Stomach (tissue), 9 donors: ENCODE results near the gene RIMS4. TPM values are rescaled to one million over a fixed set of nuclear protein-coding genes. Genes with fewer than 3 reads are reported as not detected.
A peak's percentile ranks its signal among the peaks of the same experiment; 100 is the strongest.

Source experiments
- DNase-seq, 2 donors: peaks; one replicate each; pipeline versions ENCODE4 v3.0.0 to v3.0.0-alpha.2; 2013 to 2019
- H3K27ac ChIP-seq, 5 donors: fragments of 200-600 bp in 4 of 5; sonication (generic) in 4 of 5; one replicate each; pipeline ENCODE4 v1.5.1; 2013 to 2019; ENCODE audit warnings: mild to moderate bottlenecking in 1 of 5, moderate library complexity in 1 of 5
- H3K27me3 ChIP-seq, 3 donors: fragments of 200-600 bp; sonication (generic); one replicate each; pipeline ENCODE4 v1.5.1; 2017 to 2019; ENCODE audit warnings: mixed run types in 1 of 3
- H3K36me3 ChIP-seq, 4 donors: fragments of 200-600 bp; sonication (generic); 1 replicate in 3 of 4; 2 replicates in 1 of 4; pipeline ENCODE4 v1.5.1; 2016 to 2019
- H3K4me1 ChIP-seq, 4 donors: fragments of 200-600 bp; sonication (generic); one replicate each; pipeline ENCODE4 v1.5.1; 2016 to 2019
- H3K4me3 ChIP-seq, 4 donors: fragments of 200-600 bp; sonication (generic) in 3 of 4; one replicate each; pipeline ENCODE4 v1.5.1; 2016 to 2019; ENCODE audit warnings: mild to moderate bottlenecking in 1 of 4
- H3K9me3 ChIP-seq, 4 donors: fragments of 200-600 bp; sonication (generic); one replicate each; pipeline ENCODE4 v1.5.1; 2016 to 2019
- EP300 ChIP-seq: sonication (generic); formaldehyde crosslinking; IDR thresholded peaks from one replicate; pipeline ENCODE4 v1.6.1; 2017; ENCODE audit warnings: antibody characterized with exemption
- POLR2A ChIP-seq, 4 donors: fragments of 450-650 bp; IDR thresholded peaks; one replicate each; pipeline ENCODE4 v1.6.1; 2016; ENCODE audit warnings: antibody characterized with exemption in 4 of 4, control low read depth in 2 of 4, mild to moderate bottlenecking in 1 of 4, moderate library complexity in 1 of 4
- POLR2AphosphoS5 ChIP-seq, 3 donors: sonication (generic); formaldehyde crosslinking; IDR thresholded peaks; one replicate each; pipeline ENCODE4 v1.6.1; 2016; ENCODE audit warnings: antibody characterized with exemption in 3 of 3
- WGBS, 5 donors: extraction: QIAGEN DNeasy Blood & Tissue Kit in 3 of 5; methylation state at CpG; one replicate each; pipeline versions ENCODE4 v1.1.5 to v1.1.7; 2013 to 2018; 5-methylcytosine and 5-hydroxymethylcytosine counted together
- intact Hi-C: fragments of 100-400 bp; cut with DNase I; formaldehyde crosslinking; loops from one replicate; pipeline ENCODE4 v1.15.1; 2023; ENCODE audit warnings: low total_unique reads
- polyA plus RNA-seq, 3 donors: library from polyadenylated mRNA; stranded (reverse); fragments of 200-250 nt; gene quantifications; one replicate each; pipeline ENCODE4 v1.2.3, GENCODE V29; 2013
- total RNA-seq, 5 donors: library from RNA; depleted of rRNA; stranded (reverse); fragments of >200 nt; gene quantifications; one replicate each; pipeline versions ENCODE4 v1.1.0 to v1.2.3, GENCODE V29; 2014 to 2016
- TF ChIP-seq, protein P1 (sequence below), 7 experiments: fragments of 450-650 bp in 4 of 7; fragments of 200-600 bp in 3 of 7; sonication (generic) in 3 of 7; IDR thresholded peaks; one replicate each; pipeline ENCODE4 v1.5.1; 2016 to 2019; ENCODE audit warnings: antibody characterized with exemption in 7 of 7, control low read depth in 2 of 7, mild to moderate bottlenecking in 1 of 7
- donor health status: healthy with polysubstance abuse.
- donor health status: Bipolar disorder and iron deficiency.
- donor health status: healthy.

Gene RIMS4
- total and polyA plus RNA-seq, 8 donors, result 0.55 to 2.2 (median 1.5) TPM; not detected in 2

DNA sequence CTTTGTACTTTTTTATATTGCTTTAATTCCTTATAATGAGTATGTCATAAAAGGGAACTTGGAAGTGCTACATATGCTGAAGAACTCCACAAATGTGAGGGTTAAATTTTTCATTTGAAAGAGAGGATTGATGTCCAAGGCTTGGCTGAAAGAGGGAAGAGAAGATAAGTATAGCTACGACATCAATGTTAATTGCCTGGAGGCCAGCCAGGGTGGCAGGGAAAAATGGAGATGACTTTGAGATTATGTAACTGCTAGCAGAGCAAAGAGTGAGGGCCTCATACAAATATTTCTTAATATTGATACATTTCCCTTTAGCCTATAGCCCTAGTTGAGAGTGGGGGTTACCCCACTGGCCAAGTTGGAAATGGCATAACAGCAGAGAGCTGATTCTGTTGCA is 24.8 kb upstream of the RIMS4 start:
- WGBS, 5 donors, result 11 to 31% (median 24%) methylated on average over 1 of the region's 1 CpG
- peaks cover 0 to 26% (median 0%) of the 10 kb centered on the region in 3 donors for H3K27me3 ChIP-seq

DNA sequence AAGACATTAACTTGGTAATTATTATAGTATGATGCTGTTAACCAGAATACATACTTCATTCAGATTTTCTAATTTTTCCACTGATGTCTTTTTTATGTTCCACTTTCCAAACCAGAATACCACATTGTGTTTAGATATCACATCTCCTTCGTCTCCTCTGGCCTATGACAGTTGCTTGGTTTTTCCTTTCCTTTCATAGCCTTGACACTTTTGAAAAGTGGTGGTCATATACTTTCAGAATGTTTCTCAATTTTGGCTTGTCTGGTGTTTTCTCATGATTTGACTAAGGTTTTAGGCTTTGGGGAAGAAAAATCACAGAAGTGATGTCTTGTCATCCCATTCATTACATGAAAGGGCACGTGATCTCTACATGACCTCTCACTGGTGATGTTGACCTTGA is 24.3 kb upstream of the RIMS4 start:
- H3K36me3 ChIP-seq, result no peaks in the 10 kb centered on the region
- no peaks in the 10 kb centered on the region for H3K4me1 ChIP-seq
- no peak for DNase-seq
- TF ChIP-seq POLR2AphosphoS5 (IDR thresholded peaks at IDR 0.05) (no peak), EP300 (no peak), POLR2A (IDR thresholded peaks at IDR 0.05) (no peak)
- TF ChIP-seq, protein P1, sequence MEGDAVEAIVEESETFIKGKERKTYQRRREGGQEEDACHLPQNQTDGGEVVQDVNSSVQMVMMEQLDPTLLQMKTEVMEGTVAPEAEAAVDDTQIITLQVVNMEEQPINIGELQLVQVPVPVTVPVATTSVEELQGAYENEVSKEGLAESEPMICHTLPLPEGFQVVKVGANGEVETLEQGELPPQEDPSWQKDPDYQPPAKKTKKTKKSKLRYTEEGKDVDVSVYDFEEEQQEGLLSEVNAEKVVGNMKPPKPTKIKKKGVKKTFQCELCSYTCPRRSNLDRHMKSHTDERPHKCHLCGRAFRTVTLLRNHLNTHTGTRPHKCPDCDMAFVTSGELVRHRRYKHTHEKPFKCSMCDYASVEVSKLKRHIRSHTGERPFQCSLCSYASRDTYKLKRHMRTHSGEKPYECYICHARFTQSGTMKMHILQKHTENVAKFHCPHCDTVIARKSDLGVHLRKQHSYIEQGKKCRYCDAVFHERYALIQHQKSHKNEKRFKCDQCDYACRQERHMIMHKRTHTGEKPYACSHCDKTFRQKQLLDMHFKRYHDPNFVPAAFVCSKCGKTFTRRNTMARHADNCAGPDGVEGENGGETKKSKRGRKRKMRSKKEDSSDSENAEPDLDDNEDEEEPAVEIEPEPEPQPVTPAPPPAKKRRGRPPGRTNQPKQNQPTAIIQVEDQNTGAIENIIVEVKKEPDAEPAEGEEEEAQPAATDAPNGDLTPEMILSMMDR (IDR thresholded peaks at IDR 0.05), result no peak
- peaks cover 0 to 30% (median 0%) of the 10 kb centered on the region in 3 donors for H3K27me3 ChIP-seq
- no peak overlapping the region for H3K4me3 ChIP-seq
- 65 to 77% (median 70%) methylated on average over 2 of the region's 2 CpGs for WGBS, 5 donors
- no peak overlapping the region for H3K27ac ChIP-seq
- intact Hi-C loops, result no loop called here
- peaks cover 0 to 2% (median 0%) of the 10 kb centered on the region in 4 donors for H3K9me3 ChIP-seq

More for the DNA sequence above, 24.8 kb upstream of the RIMS4 start:
- Histone ChIP-seq H3K9me3 (no peaks in the 10 kb centered on the region), H3K4me1 (no peaks in the 10 kb centered on the region), H3K4me3 (no peak overlapping the region), H3K27ac (no peak overlapping the region), H3K36me3 (no peaks in the 10 kb centered on the region)
- TF ChIP-seq, protein P1 (IDR thresholded peaks at IDR 0.05), result no peak
- TF ChIP-seq EP300 (no peak), POLR2AphosphoS5 (IDR thresholded peaks at IDR 0.05) (no peak), POLR2A (IDR thresholded peaks at IDR 0.05) (no peak)
- no peak for DNase-seq
- intact Hi-C loops, result no loop called here

DNA sequence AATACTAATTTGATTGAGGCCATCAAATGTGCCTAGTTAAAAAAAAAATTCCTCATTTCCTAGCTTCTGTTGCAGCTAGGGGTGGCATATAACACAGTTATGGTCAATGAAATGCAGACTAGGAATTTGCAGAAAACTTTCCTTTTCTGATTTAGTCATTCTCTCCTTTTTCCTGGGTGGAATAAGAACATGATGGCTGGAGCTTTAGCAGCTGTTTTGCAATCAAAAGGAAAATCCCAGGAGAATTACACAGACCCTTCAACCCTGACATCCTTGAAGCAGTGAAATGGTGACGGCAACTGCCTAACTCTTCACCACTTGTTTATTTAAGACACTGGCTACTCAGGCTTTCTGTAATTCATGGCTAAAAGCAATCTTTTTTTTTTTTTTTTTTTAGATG is 23.1 kb upstream of the RIMS4 start:
- intact Hi-C loops, result no loop called here

DNA sequence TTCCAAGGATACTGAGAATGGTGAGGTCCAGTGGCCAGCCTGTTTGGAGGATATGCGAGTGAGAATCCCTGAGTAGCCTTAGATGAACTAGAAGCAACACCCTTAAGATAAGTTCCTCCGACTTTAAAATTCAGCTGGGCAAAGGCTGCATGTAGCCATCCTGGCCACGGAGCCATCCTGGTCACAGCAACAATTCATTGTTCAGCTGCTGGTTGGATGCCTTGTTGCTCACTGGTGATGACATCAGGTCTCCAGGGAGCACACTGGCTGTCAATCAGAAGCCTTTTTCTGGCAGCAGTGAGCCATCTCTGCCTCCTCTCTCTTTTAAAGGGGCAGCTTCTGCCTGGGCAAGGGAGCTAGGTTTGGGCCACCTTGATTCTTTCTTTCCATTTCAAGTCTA is 22.4 kb upstream of the RIMS4 start:
- DNase-seq, result peak in 1 of 2 donors; percentile 15
- no peak overlapping the region for H3K27ac ChIP-seq
- intact Hi-C loops, result no loop called here
- no peak overlapping the region for H3K4me3 ChIP-seq
- H3K27me3 ChIP-seq, result peaks cover 0 to 32% (median 0%) of the 10 kb centered on the region in 3 donors
- 53 to 71% (median 65%) methylated on average over 3 of the region's 3 CpGs for WGBS, 5 donors
- peaks cover 0 to 2% (median 0%) of the 10 kb centered on the region in 4 donors for H3K9me3 ChIP-seq
- H3K4me1 ChIP-seq, result no peaks in the 10 kb centered on the region
- TF ChIP-seq, protein P1 (IDR thresholded peaks at IDR 0.05), result no peak
- TF ChIP-seq EP300 (no peak), POLR2A (IDR thresholded peaks at IDR 0.05) (no peak), POLR2AphosphoS5 (IDR thresholded peaks at IDR 0.05) (no peak)
- no peaks in the 10 kb centered on the region for H3K36me3 ChIP-seq

More for the DNA sequence above, 23.1 kb upstream of the RIMS4 start:
- H3K9me3 ChIP-seq, result peaks cover 0 to 2% (median 0%) of the 10 kb centered on the region in 4 donors
- H3K36me3 ChIP-seq, result no peaks in the 10 kb centered on the region
- no peaks in the 10 kb centered on the region for H3K4me1 ChIP-seq
- H3K27ac ChIP-seq, result no peak overlapping the region
- H3K4me3 ChIP-seq, result no peak overlapping the region
- no peak for TF ChIP-seq POLR2A (IDR thresholded peaks at IDR 0.05)
- no peak for TF ChIP-seq EP300
- no peak for TF ChIP-seq POLR2AphosphoS5 (IDR thresholded peaks at IDR 0.05)
- TF ChIP-seq, protein P1 (IDR thresholded peaks at IDR 0.05), result no peak
- peaks cover 0 to 34% (median 0%) of the 10 kb centered on the region in 3 donors for H3K27me3 ChIP-seq
- WGBS, 5 donors, result 50 to 93% (median 77%) methylated on average over 1 of the region's 1 CpG
- DNase-seq, result no peak
